ENCODE data around the gene OXNAD1.

OXNAD1 gene

GRCh38 chr3:16299746-16300145 is 34.7 kb downstream of the OXNAD1 start:
- H3K27ac ChIP-seq: no peak overlapping the region
- no peaks in the 10 kb centered on the region for H3K9me3 ChIP-seq (ENCODE audit: low read depth, low read length)
- TF ChIP-seq FOXP2 (optimal IDR thresholded peaks at IDR 0.05; ENCODE audit: control extremely low read depth, extremely low read length, insufficient read depth): no peak
- TF ChIP-seq POLR2AphosphoS5 (IDR thresholded peaks at IDR 0.05; ENCODE audit: borderline replicate concordance, low read depth, low read length): no peak
- TF ChIP-seq EZH2 (IDR thresholded peaks at IDR 0.05): no peak
- H3K9ac ChIP-seq (ENCODE audit: insufficient read length): no peak overlapping the region
- no peak for DNase-seq (ENCODE audit: low read depth, low spot score)
- H3K36me3 ChIP-seq (ENCODE audit: insufficient read depth, low read length): peaks cover 6% of the 10 kb centered on the region
- no peak overlapping the region for H3K4me3 ChIP-seq

DNA sequence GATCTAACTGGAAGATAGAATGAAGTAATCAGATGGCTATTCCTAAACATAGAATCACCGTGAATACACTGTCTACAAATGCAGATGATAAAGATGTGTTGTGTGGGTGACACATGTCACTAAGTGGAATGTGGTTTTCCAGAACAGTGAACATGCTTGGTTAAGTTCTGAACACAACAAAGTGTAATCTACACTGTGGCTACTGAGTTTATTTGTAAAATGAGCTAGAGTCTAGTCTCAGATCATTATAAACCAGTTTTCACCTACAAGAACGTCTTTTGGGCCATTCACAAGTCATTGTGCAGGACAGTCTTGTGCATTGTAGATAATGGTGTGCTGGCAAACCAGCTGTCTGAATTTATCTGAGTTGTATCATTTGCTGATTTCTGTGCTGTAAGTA is 35.3 kb downstream of the OXNAD1 start:
- DNase-seq (ENCODE audit: low read depth, low spot score): no peak
- Histone ChIP-seq H3K36me3 (ENCODE audit: insufficient read depth, low read length) (peaks cover 6% of the 10 kb centered on the region), H3K9me3 (ENCODE audit: low read depth, low read length) (no peaks in the 10 kb centered on the region), H3K9ac (ENCODE audit: insufficient read length) (no peak overlapping the region), H3K4me3 (no peak overlapping the region), H3K27ac (no peak overlapping the region)
- TF ChIP-seq POLR2AphosphoS5 (IDR thresholded peaks at IDR 0.05; ENCODE audit: borderline replicate concordance, low read depth, low read length) (no peak), EZH2 (IDR thresholded peaks at IDR 0.05) (no peak), FOXP2 (optimal IDR thresholded peaks at IDR 0.05; ENCODE audit: control extremely low read depth, extremely low read length, insufficient read depth) (no peak)

GRCh38 chr3:16300881-16301359 is 35.9 kb downstream of the OXNAD1 start:
- H3K27ac ChIP-seq: no peak overlapping the region
- H3K9me3 ChIP-seq (ENCODE audit: low read depth, low read length): no peaks in the 10 kb centered on the region

DNA sequence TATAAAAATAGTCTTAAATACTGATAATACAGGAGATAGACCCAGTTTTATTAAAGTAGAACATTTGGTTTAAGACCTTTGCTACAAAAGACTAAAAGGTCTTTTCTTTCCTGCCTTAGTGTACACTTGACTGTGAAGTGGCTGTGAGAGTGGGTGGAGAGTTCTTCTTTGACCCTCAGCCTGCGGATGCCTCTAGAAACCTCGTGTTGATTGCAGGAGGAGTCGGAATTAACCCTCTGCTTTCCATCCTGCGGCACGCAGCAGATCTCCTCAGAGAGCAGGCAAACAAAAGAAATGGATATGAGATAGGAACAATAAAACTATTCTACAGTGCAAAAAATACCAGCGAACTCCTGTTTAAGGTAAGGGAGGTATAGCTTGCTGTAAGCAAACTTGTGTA is 36.5 kb downstream of the OXNAD1 start:
- TF ChIP-seq EZH2 (IDR thresholded peaks at IDR 0.05): no peak
- no peak for TF ChIP-seq FOXP2 (optimal IDR thresholded peaks at IDR 0.05; ENCODE audit: control extremely low read depth, extremely low read length, insufficient read depth)
- TF ChIP-seq POLR2AphosphoS5 (IDR thresholded peaks at IDR 0.05; ENCODE audit: borderline replicate concordance, low read depth, low read length): no peak
- Histone ChIP-seq H3K36me3 (ENCODE audit: insufficient read depth, low read length) (peaks cover 4% of the 10 kb centered on the region), H3K4me3 (no peak overlapping the region), H3K27ac (no peak overlapping the region), H3K9me3 (ENCODE audit: low read depth, low read length) (no peaks in the 10 kb centered on the region), H3K9ac (ENCODE audit: insufficient read length) (no peak overlapping the region)
- DNase-seq (ENCODE audit: low read depth, low spot score): no peak

More at GRCh38 chr3:16300881-16301359, 35.9 kb downstream of the OXNAD1 start:
- no peak overlapping the region for H3K4me3 ChIP-seq
- no peak overlapping the region for H3K9ac ChIP-seq (ENCODE audit: insufficient read length)
- peaks cover 6% of the 10 kb centered on the region for H3K36me3 ChIP-seq (ENCODE audit: insufficient read depth, low read length)
- TF ChIP-seq EZH2 (IDR thresholded peaks at IDR 0.05): no peak
- no peak for TF ChIP-seq POLR2AphosphoS5 (IDR thresholded peaks at IDR 0.05; ENCODE audit: borderline replicate concordance, low read depth, low read length)
- no peak for TF ChIP-seq FOXP2 (optimal IDR thresholded peaks at IDR 0.05; ENCODE audit: control extremely low read depth, extremely low read length, insufficient read depth)
- DNase-seq (ENCODE audit: low read depth, low spot score): no peak

- no peak overlapping the region for H3K27ac ChIP-seq
- DNase-seq (ENCODE audit: low read depth, low spot score): no peak
- H3K9ac ChIP-seq (ENCODE audit: insufficient read length): no peak overlapping the region
These were observed 37.1 kb downstream of the OXNAD1 start for GRCh38 chr3:16302082-16302631.

GRCh38 chr3:16303037-16303575 is 38.1 kb downstream of the OXNAD1 start:
- no peaks in the 10 kb centered on the region; the same call in 1 of the 2 replicates for H3K36me3 ChIP-seq (ENCODE audit: insufficient read depth, low read length)

More at GRCh38 chr3:16302082-16302631, 37.1 kb downstream of the OXNAD1 start:
- Histone ChIP-seq H3K4me3 (no peak overlapping the region), H3K36me3 (ENCODE audit: insufficient read depth, low read length) (no peaks in the 10 kb centered on the region; the same call in none of the 2 replicates), H3K9me3 (ENCODE audit: low read depth, low read length) (no peaks in the 10 kb centered on the region)
- TF ChIP-seq POLR2AphosphoS5 (IDR thresholded peaks at IDR 0.05; ENCODE audit: borderline replicate concordance, low read depth, low read length) (no peak), FOXP2 (optimal IDR thresholded peaks at IDR 0.05; ENCODE audit: control extremely low read depth, extremely low read length, insufficient read depth) (no peak), EZH2 (IDR thresholded peaks at IDR 0.05) (no peak)

GRCh38 chr3:16304061-16305010 is 39.3 kb downstream of the OXNAD1 start:
- Histone ChIP-seq H3K9ac (ENCODE audit: insufficient read length) (no peak overlapping the region), H3K27ac (no peak overlapping the region), H3K36me3 (ENCODE audit: insufficient read depth, low read length) (no peaks in the 10 kb centered on the region; the same call in 1 of the 2 replicates), H3K9me3 (ENCODE audit: low read depth, low read length) (no peaks in the 10 kb centered on the region), H3K4me3 (no peak overlapping the region)
- no peak for TF ChIP-seq POLR2AphosphoS5 (IDR thresholded peaks at IDR 0.05; ENCODE audit: borderline replicate concordance, low read depth, low read length)
- TF ChIP-seq EZH2 (IDR thresholded peaks at IDR 0.05): no peak
- TF ChIP-seq FOXP2 (optimal IDR thresholded peaks at IDR 0.05; ENCODE audit: control extremely low read depth, extremely low read length, insufficient read depth): no peak
- DNase-seq (ENCODE audit: low read depth, low spot score): no peak

More at GRCh38 chr3:16303037-16303575, 38.1 kb downstream of the OXNAD1 start:
- H3K4me3 ChIP-seq: no peak overlapping the region
- H3K9ac ChIP-seq (ENCODE audit: insufficient read length): no peak overlapping the region
- TF ChIP-seq POLR2AphosphoS5 (IDR thresholded peaks at IDR 0.05; ENCODE audit: borderline replicate concordance, low read depth, low read length) (no peak), EZH2 (IDR thresholded peaks at IDR 0.05) (no peak), FOXP2 (optimal IDR thresholded peaks at IDR 0.05; ENCODE audit: control extremely low read depth, extremely low read length, insufficient read depth) (no peak)
- DNase-seq (ENCODE audit: low read depth, low spot score): no peak
- H3K9me3 ChIP-seq (ENCODE audit: low read depth, low read length): no peaks in the 10 kb centered on the region
- H3K27ac ChIP-seq: no peak overlapping the region

- Histone ChIP-seq H3K9ac (ENCODE audit: insufficient read length) (no peak overlapping the region), H3K27ac (no peak overlapping the region)
These were observed 40.1 kb downstream of the OXNAD1 start for GRCh38 chr3:16305111-16305541.

More at GRCh38 chr3:16305111-16305541, 40.1 kb downstream of the OXNAD1 start:
- no peak for DNase-seq (ENCODE audit: low read depth, low spot score)
- Histone ChIP-seq H3K9me3 (ENCODE audit: low read depth, low read length) (no peaks in the 10 kb centered on the region), H3K4me3 (no peak overlapping the region), H3K36me3 (ENCODE audit: insufficient read depth, low read length) (no peaks in the 10 kb centered on the region; the same call in 1 of the 2 replicates)
- no peak for TF ChIP-seq FOXP2 (optimal IDR thresholded peaks at IDR 0.05; ENCODE audit: control extremely low read depth, extremely low read length, insufficient read depth)
- no peak for TF ChIP-seq EZH2 (IDR thresholded peaks at IDR 0.05)
- TF ChIP-seq POLR2AphosphoS5 (IDR thresholded peaks at IDR 0.05; ENCODE audit: borderline replicate concordance, low read depth, low read length): no peak

All from SK-N-MC (cell line).